Measurements from ENCODE around the gene NOL4L.

DNA sequence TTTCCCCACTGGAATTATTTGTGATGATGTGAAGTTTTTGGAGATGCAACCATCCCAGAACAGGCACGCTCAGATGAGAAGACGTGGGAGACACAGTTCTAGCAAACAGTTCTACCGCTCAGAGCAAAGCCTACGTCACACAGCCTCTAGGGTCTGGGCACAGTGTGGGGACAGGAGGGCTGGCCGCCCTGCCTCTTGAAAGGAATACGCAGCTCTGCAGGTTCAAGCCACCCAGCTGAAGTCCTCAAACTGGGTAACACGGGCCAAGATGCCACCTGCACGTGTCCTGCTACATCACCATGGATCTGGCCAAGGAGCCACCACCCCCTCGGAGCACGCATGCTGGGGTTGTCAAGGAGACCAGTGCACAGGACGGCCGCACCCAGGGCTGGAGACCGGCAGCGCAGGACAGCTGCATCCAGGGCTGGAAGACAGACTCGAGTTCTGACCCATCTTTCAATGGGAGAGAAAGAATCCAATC, 75.0 kb downstream of the NOL4L start:
- TF ChIP-seq CTCF (conservative IDR thresholded peaks at IDR 0.05) (no peak), EZH2 (IDR thresholded peaks at IDR 0.05; ENCODE audit: low read depth) (no peak)
